PC-3 (cell line): Measurements from ENCODE around the gene KIF24. TPM values are rescaled to one million over a fixed set of nuclear protein-coding genes. Genes with fewer than 3 reads are reported as not detected.

Experiments used
- ATAC-seq: fragments of 200-7000 bp; cut with Tn5 transposase; 2 replicates; pipeline ENCODE4 v1.9.1; 2020; ENCODE audit warnings: mild to moderate bottlenecking, moderate library complexity
- BruUV-seq: library from RNA; stranded (reverse); fragments of 400-500 nt; replicated peaks from 2 replicates; lab custom pipeline; 2021; lab: Mats Ljungman, UMichigan
- CTCF ChIA-PET: fragments of 300-600 bp; sonication (Branson Sonifier 250); formaldehyde crosslinking; loops from one replicate; lab custom pipeline; 2022; ENCODE audit warnings: antibody characterized with exemption; lab: Charles Lee
- POLR2A ChIA-PET: fragments of 300-600 bp; sonication (Branson Sonifier 250); formaldehyde crosslinking; loops from one replicate; lab custom pipeline; 2022; ENCODE audit warnings: antibody characterized with exemption; ENCODE audit not compliant: unreplicated experiment; lab: Charles Lee
- DNase-seq: peaks from one replicate; pipeline ENCODE4 v3.0.0-alpha.2; 2015
- H2AFZ ChIP-seq: fragments of 300-600 bp; sonication (generic); 2 replicates; pipeline ENCODE4 v1.6.0; 2016; ENCODE audit warnings: antibody characterized with exemption, low read length
- H3F3A ChIP-seq: fragments of 300-600 bp; sonication (generic); one replicate; pipeline ENCODE4 v1.6.0; 2017; ENCODE audit warnings: antibody characterized with exemption, low read length, control low read depth, mild to moderate bottlenecking; ENCODE audit not compliant: unreplicated experiment
- H3K27ac ChIP-seq: fragments of 300-600 bp; sonication (generic); 2 replicates; pipeline ENCODE4 v1.5.1; 2016; ENCODE audit warnings: mild to moderate bottlenecking, low read length
- H3K27me3 ChIP-seq: fragments of 300-600 bp; sonication (generic); 2 replicates; pipeline ENCODE4 v1.6.1; 2016; ENCODE audit warnings: low read length, mixed read lengths
- H3K36me3 ChIP-seq: fragments of 300-600 bp; sonication (generic); 2 replicates; pipeline ENCODE4 v1.6.1; 2016; ENCODE audit warnings: low read depth, mixed run types, low read length, mixed read lengths
- H3K4me1 ChIP-seq: fragments of 300-600 bp; sonication (generic); 2 replicates; pipeline ENCODE4 v1.5.1; 2016; ENCODE audit warnings: low read length; ENCODE audit not compliant: insufficient read depth
- H3K4me2 ChIP-seq: fragments of 300-600 bp; sonication (generic); 2 replicates; pipeline ENCODE4 v1.6.0; 2016; ENCODE audit warnings: low read length
- H3K4me3 ChIP-seq: fragments of 300-600 bp; sonication (generic); 2 replicates; pipeline ENCODE4 v1.5.1; 2016; ENCODE audit warnings: mild to moderate bottlenecking, low read length, mixed read lengths
- H3K79me2 ChIP-seq: fragments of 300-600 bp; sonication (generic); 2 replicates; pipeline ENCODE4 v1.6.1; 2017; ENCODE audit warnings: low read length, mixed read lengths
- H3K9ac ChIP-seq: fragments of 300-600 bp; sonication (generic); 2 replicates; pipeline ENCODE4 v1.6.0; 2016; ENCODE audit warnings: mild to moderate bottlenecking, low read length
- H3K9me2 ChIP-seq: fragments of 300-600 bp; sonication (generic); replicated peaks from 2 replicates; pipeline ENCODE4 v1.6.1; 2016; ENCODE audit warnings: mixed run types, low read length, mixed read lengths
- H3K9me3 ChIP-seq: fragments of 300-600 bp; sonication (generic); 2 replicates; pipeline ENCODE4 v1.6.1; 2016; ENCODE audit warnings: low read length, mixed read lengths
- H4K20me1 ChIP-seq: fragments of 300-600 bp; sonication (generic); 2 replicates; pipeline ENCODE4 v1.6.1; 2016; ENCODE audit warnings: low read length, mixed read lengths
- EZH2 ChIP-seq: fragments of 300-600 bp; sonication (generic); IDR thresholded peaks from one replicate; pipeline ENCODE4 v1.6.1; 2017; ENCODE audit warnings: antibody characterized with exemption, mild to moderate bottlenecking, low read length; ENCODE audit not compliant: unreplicated experiment
- EZH2phosphoT487 ChIP-seq: fragments of 300-600 bp; sonication (generic); IDR thresholded peaks from 2 replicates; pipeline ENCODE4 v1.6.1; 2018; ENCODE audit warnings: mild to moderate bottlenecking, antibody characterized with exemption, low read length, borderline replicate concordance
- intact Hi-C: fragments of 100-400 bp; cut with micrococcal nuclease; formaldehyde crosslinking; loops from 2 replicates; pipeline ENCODE4 v1.9.0; 2023
- total RNA-seq: library from RNA; depleted of rRNA; stranded (reverse); fragments of >200 nt; gene quantifications from 2 replicates; pipeline ENCODE4 v1.2.3, GENCODE V29; 2014
- TF ChIP-seq, protein P1 (sequence below): fragments of 300-600 bp; sonication (generic); conservative IDR thresholded peaks from 2 replicates; pipeline ENCODE4 v1.5.1; 2017; ENCODE audit warnings: antibody characterized with exemption, low read depth, mild to moderate bottlenecking, low read length

KIF24 gene
- total RNA-seq, 1 experiment from 2014 or later: 4.7 TPM

DNA sequence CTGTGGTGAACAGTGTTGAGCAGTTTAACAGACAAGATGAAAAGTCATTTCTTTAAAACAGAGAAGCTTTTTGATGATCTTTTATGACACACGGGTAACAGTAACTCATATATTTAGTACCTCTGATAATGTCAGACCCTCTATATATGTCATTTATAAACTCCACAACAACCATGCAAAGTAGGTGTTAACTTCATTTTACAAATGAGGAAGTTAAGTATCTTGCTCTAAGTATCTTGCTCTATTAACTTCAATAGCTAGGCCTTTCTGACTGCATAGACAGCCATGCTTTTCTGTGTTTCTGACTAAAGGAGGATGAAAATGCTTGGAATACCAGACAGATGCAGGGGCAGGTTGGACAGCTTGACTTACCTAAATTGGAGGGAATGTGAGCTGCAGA, 2.1 kb upstream of the KIF24 start:
- Histone ChIP-seq H3K9me2 (no peaks in the 10 kb centered on the region), H2AFZ (no peak overlapping the region), H4K20me1 (no peaks in the 10 kb centered on the region), H3K9me3 (no peaks in the 10 kb centered on the region), H3K36me3 (no peaks in the 10 kb centered on the region), H3K4me3 (no peak overlapping the region), H3F3A (no peaks in the 10 kb centered on the region), H3K4me1 (peaks cover 17% of the 10 kb centered on the region; the same call in 1 of the 2 replicates), H3K9ac (no peak overlapping the region), H3K27me3 (no peaks in the 10 kb centered on the region), H3K27ac (no peak overlapping the region), H3K79me2 (peaks cover 40% of the 10 kb centered on the region), H3K4me2 (no peak overlapping the region)
- CTCF ChIA-PET: no interaction called here
- POLR2A ChIA-PET: no interaction called here
- TF ChIP-seq EZH2phosphoT487 (no peak), EZH2 (no peak)
- TF ChIP-seq, protein P1, sequence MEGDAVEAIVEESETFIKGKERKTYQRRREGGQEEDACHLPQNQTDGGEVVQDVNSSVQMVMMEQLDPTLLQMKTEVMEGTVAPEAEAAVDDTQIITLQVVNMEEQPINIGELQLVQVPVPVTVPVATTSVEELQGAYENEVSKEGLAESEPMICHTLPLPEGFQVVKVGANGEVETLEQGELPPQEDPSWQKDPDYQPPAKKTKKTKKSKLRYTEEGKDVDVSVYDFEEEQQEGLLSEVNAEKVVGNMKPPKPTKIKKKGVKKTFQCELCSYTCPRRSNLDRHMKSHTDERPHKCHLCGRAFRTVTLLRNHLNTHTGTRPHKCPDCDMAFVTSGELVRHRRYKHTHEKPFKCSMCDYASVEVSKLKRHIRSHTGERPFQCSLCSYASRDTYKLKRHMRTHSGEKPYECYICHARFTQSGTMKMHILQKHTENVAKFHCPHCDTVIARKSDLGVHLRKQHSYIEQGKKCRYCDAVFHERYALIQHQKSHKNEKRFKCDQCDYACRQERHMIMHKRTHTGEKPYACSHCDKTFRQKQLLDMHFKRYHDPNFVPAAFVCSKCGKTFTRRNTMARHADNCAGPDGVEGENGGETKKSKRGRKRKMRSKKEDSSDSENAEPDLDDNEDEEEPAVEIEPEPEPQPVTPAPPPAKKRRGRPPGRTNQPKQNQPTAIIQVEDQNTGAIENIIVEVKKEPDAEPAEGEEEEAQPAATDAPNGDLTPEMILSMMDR: no peak
- ATAC-seq: no peak
- DNase-seq: no peak
- no TSS peak for BruUV-seq
- intact Hi-C loops: no loop called here

DNA sequence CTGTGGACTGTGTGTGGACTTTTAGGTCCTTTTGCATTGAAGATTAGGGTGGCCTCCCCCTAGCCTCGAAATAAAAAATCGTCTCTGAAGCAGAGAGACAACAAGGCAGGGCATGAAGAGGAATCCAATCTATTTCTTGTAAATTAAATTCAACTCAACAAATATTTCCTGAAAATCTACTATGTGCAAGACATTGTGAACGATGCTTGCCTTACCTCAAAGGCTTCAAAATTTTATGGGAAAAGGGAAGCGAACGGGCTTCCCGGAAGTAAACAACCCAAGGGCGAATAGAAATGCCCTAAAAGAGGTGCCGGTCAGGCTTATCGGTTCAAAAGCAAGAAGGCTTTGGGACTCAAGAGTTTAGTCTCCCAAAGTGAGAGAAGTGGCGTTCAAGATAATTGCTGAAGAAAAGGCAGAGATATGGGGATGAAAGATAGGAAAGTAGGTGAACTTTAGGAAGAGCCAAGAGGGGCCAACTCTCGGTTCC, 525 bp downstream of the KIF24 start:
- CTCF ChIA-PET: no interaction called here
- Histone ChIP-seq H3K27me3 (no peaks in the 10 kb centered on the region), H3K9me2 (no peaks in the 10 kb centered on the region), H3K79me2 (peaks cover 46% of the 10 kb centered on the region), H3K27ac (peak overlapping the region; percentile 52), H4K20me1 (no peaks in the 10 kb centered on the region), H3F3A (no peaks in the 10 kb centered on the region), H3K36me3 (no peaks in the 10 kb centered on the region), H3K4me2 (peak overlapping the region; percentile 86), H2AFZ (peak overlapping the region; percentile 97), H3K4me3 (peak overlapping the region; percentile 89), H3K9ac (peak overlapping the region; percentile 90), H3K9me3 (no peaks in the 10 kb centered on the region), H3K4me1 (peaks cover 17% of the 10 kb centered on the region; the same call in 1 of the 2 replicates)
- intact Hi-C loops: loop anchor here (5.0 kb wide), 1 partner anchor 76 kb away; no protein-coding TSS in a partner anchor
- ATAC-seq (peak; percentile 7), DNase-seq (peak; percentile 29)
- BruUV-seq: TSS peak; percentile 66
- TF ChIP-seq, protein P1: no peak
- TF ChIP-seq EZH2phosphoT487: no peak
- no peak for TF ChIP-seq EZH2
- POLR2A ChIA-PET: no interaction called here

DNA sequence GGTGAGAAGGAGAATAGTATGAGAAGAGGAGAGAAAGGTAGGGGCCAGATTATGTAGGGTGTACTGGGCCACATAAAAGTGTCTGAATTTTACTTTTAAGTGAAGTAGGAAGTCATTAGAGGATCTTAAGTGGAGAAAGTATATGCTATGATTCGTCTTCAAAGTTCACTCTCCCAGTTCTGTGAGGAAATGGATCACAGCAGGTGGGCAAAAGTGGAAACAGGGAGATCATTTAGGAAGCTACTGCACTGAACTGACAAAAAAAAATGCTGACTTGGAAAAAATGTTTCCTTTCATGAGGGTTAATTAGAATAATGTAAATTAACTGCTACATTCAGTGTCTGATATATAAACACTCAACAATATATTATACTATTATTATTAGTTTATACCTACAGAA, 2.4 kb downstream of the KIF24 start:
- H3K27ac ChIP-seq: no peak overlapping the region
- intact Hi-C loops: loop anchor here (5.0 kb wide), 1 partner anchor 74 kb away; no protein-coding TSS in a partner anchor
- no peak overlapping the region for H3K4me2 ChIP-seq

More for the DNA sequence above, 2.4 kb downstream of the KIF24 start:
- no peak for DNase-seq
- Histone ChIP-seq H3K79me2 (peaks cover 41% of the 10 kb centered on the region), H3K27me3 (no peaks in the 10 kb centered on the region), H3K4me3 (no peak overlapping the region), H3F3A (no peaks in the 10 kb centered on the region), H3K9me3 (no peaks in the 10 kb centered on the region), H3K9ac (no peak overlapping the region), H3K36me3 (no peaks in the 10 kb centered on the region), H3K9me2 (no peaks in the 10 kb centered on the region), H3K4me1 (peaks cover 8% of the 10 kb centered on the region; the same call in 1 of the 2 replicates), H2AFZ (no peak overlapping the region), H4K20me1 (no peaks in the 10 kb centered on the region)
- ChIA-PET CTCF (no interaction called here), POLR2A (no interaction called here)
- no TSS peak for BruUV-seq
- no peak for ATAC-seq
- TF ChIP-seq EZH2 (no peak), EZH2phosphoT487 (no peak)
- TF ChIP-seq, protein P1: no peak
